HFFc6 (cell line): ENCODE results near the gene ZNF780B. TPM values are rescaled to one million over a fixed set of nuclear protein-coding genes. Genes with fewer than 3 reads are reported as not detected.
A peak's percentile ranks its signal among the peaks of the same experiment; 100 is the strongest.

Experiments
- DNase-seq: peaks from one replicate; pipeline ENCODE4 v3.0.0-alpha.2; 2018
- H3K27ac Mint-ChIP-seq: 2 replicates; pipeline ENCODE4 v1.8.0; 2020; ENCODE audit warnings: mild to moderate bottlenecking, mixed read lengths
- H3K27me3 Mint-ChIP-seq: 2 replicates; pipeline ENCODE4 v1.8.0; 2021; ENCODE audit warnings: mild to moderate bottlenecking, moderate library complexity, mixed read lengths; ENCODE audit not compliant: insufficient read depth
- H3K36me3 Mint-ChIP-seq: 2 replicates; pipeline ENCODE4 v1.8.0; 2021; ENCODE audit warnings: low read depth, mixed read lengths
- H3K4me1 Mint-ChIP-seq: 2 replicates; pipeline ENCODE4 v1.8.0; 2020; ENCODE audit warnings: low read depth, mixed read lengths
- H3K4me3 Mint-ChIP-seq: 2 replicates; pipeline ENCODE4 v1.8.0; 2020; ENCODE audit warnings: mild to moderate bottlenecking, moderate library complexity, mixed read lengths
- H3K9me3 Mint-ChIP-seq: 2 replicates; pipeline ENCODE4 v1.8.0; 2020; ENCODE audit warnings: mild to moderate bottlenecking, mixed read lengths
- CTCF ChIP-seq: fragments of 200-600 bp; sonication (generic); IDR thresholded peaks from 2 replicates; pipeline ENCODE4 v1.5.0; 2021; ENCODE audit warnings: antibody characterized with exemption, mild to moderate bottlenecking
- total RNA-seq, 6 experiments: library from RNA; stranded (reverse); fragmentation: NEBNext Ultra II Directional; extraction: Animal tissue kit (Norgen Biotek cat#: 25700); gene quantifications; 2 replicates in 1 of 6; 3 replicates in 5 of 6; pipeline ENCODE4 v1.2.3, GENCODE V29; 2021

The ZNF780B gene
- total RNA-seq, 6 experiments from 2014 or later = 7.3 to 9.9 (median 8.8) TPM

GRCh38 chr19:40013991-40014390 is 42.0 kb downstream of the ZNF780B start:
- peaks cover 74% of the 10 kb centered on the region for H3K36me3 Mint-ChIP-seq
- peaks cover 94% of the 10 kb centered on the region for H3K9me3 Mint-ChIP-seq
- no peaks in the 10 kb centered on the region for H3K4me1 Mint-ChIP-seq
- no peak for TF ChIP-seq CTCF
- DNase-seq = no peak
- no peak overlapping the region for H3K4me3 Mint-ChIP-seq
- no peak overlapping the region for H3K27ac Mint-ChIP-seq
- H3K27me3 Mint-ChIP-seq = no peaks in the 10 kb centered on the region

DNA sequence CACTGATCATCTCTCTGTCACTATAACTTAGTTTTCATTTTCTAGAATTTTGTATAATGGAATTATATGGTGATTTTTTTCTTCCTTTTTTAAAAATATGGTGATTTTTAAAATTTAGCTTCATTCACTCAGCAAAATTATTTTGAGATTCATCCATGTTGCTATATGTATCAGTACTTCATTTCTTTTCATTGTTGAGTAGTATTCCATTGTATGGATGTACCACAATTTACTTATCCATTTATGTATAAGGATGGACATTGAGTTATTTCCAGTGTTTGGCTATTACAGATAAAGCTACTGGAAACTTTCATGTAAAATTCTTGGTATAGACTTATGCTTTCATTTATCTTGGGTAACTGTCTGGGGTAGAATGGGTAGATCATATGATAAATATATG is 46.4 kb downstream of the ZNF780B start:
- Mint-ChIP-seq H3K4me1 (peaks cover 23% of the 10 kb centered on the region), H3K27ac (no peak overlapping the region), H3K36me3 (peaks cover 78% of the 10 kb centered on the region), H3K9me3 (peaks cover 62% of the 10 kb centered on the region), H3K27me3 (no peaks in the 10 kb centered on the region; the same call in 1 of the 2 replicates), H3K4me3 (no peak overlapping the region)
- DNase-seq = no peak
- TF ChIP-seq CTCF = no peak

- DNase-seq = peak; percentile 86
- Mint-ChIP-seq H3K4me1 (peaks cover 23% of the 10 kb centered on the region), H3K36me3 (peaks cover 44% of the 10 kb centered on the region), H3K27me3 (no peaks in the 10 kb centered on the region; the same call in 1 of the 2 replicates), H3K4me3 (peak overlapping the region; percentile 4; the same call in 1 of the 2 replicates), H3K27ac (peak overlapping the region; percentile 93), H3K9me3 (peaks cover 28% of the 10 kb centered on the region)
- no peak for TF ChIP-seq CTCF
Measured at GRCh38 chr19:40006273-40006691, 49.7 kb downstream of the ZNF780B start.

- no peak for TF ChIP-seq CTCF
- Mint-ChIP-seq H3K4me1 (peaks cover 23% of the 10 kb centered on the region), H3K27ac (peak overlapping the region; percentile 93), H3K36me3 (peaks cover 41% of the 10 kb centered on the region), H3K27me3 (no peaks in the 10 kb centered on the region; the same call in 1 of the 2 replicates), H3K4me3 (peak overlapping the region; percentile 4; the same call in 1 of the 2 replicates), H3K9me3 (peaks cover 24% of the 10 kb centered on the region)
- no peak for DNase-seq
Measured at GRCh38 chr19:40005691-40006272, 50.2 kb downstream of the ZNF780B start.

DNA sequence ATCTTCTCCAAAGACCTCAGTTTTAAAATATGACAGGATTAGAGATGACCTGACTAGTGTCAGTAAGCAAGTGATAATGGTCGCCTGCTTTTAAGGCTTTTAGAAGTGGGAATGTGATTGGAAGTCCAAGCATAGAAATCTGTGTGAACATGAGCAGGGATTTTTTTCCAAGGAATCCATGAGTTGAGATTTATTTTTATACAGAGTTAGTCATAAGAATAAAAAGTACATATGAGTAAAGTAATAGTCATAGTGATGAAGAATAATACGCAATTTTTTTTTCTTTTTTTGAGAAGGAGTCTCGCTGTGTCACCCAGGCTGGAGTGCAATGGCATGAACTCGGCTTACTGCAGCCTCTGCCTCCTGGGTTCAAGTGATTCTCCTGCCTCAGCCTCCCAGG is 57.5 kb downstream of the ZNF780B start:
- peak overlapping the region; percentile 95 for H3K4me3 Mint-ChIP-seq

More for the DNA sequence above, 57.5 kb downstream of the ZNF780B start:
- Mint-ChIP-seq H3K4me1 (peaks cover 32% of the 10 kb centered on the region), H3K27ac (peak overlapping the region; percentile 97), H3K36me3 (peaks cover 15% of the 10 kb centered on the region), H3K27me3 (no peaks in the 10 kb centered on the region), H3K9me3 (peaks cover 8% of the 10 kb centered on the region)
- DNase-seq = peak; percentile 35
- TF ChIP-seq CTCF = no peak
